GM23338 (cell line): Measurements from ENCODE around the gene NLRC5.

ENCODE experiments used
- EZH2 ChIP-seq: fragments of 200-600 bp; sonication (generic); IDR thresholded peaks from one replicate; pipeline ENCODE4 v1.8.0; 2017; ENCODE audit warnings: antibody characterized with exemption, mild to moderate bottlenecking, low read depth; ENCODE audit not compliant: unreplicated experiment
- REST ChIP-seq: IDR thresholded peaks from one replicate; pipeline ENCODE4 v1.6.1; 2018; ENCODE audit warnings: antibody characterized with exemption; ENCODE audit not compliant: unreplicated experiment
- TF ChIP-seq, protein P1 (sequence below), 2 experiments: fragments of 200-600 bp in 1 of 2; sonication (generic) in 1 of 2; conservative IDR thresholded peaks; 2 replicates each; pipeline versions ENCODE4 v1.5.1 to v1.6.1; 2016 to 2017; ENCODE audit warnings: antibody characterized with exemption in 2 of 2, low read depth in 2 of 2, mild to moderate bottlenecking in 2 of 2, moderate library complexity in 1 of 2

- no peak for TF ChIP-seq EZH2
- TF ChIP-seq, protein P1, sequence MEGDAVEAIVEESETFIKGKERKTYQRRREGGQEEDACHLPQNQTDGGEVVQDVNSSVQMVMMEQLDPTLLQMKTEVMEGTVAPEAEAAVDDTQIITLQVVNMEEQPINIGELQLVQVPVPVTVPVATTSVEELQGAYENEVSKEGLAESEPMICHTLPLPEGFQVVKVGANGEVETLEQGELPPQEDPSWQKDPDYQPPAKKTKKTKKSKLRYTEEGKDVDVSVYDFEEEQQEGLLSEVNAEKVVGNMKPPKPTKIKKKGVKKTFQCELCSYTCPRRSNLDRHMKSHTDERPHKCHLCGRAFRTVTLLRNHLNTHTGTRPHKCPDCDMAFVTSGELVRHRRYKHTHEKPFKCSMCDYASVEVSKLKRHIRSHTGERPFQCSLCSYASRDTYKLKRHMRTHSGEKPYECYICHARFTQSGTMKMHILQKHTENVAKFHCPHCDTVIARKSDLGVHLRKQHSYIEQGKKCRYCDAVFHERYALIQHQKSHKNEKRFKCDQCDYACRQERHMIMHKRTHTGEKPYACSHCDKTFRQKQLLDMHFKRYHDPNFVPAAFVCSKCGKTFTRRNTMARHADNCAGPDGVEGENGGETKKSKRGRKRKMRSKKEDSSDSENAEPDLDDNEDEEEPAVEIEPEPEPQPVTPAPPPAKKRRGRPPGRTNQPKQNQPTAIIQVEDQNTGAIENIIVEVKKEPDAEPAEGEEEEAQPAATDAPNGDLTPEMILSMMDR (conservative IDR thresholded peaks at IDR 0.05; ENCODE audit: low read depth in 2 of 2): no peak
- no peak for TF ChIP-seq REST
These were observed 81.1 kb downstream of the NLRC5 start for GRCh38 chr16:57070424-57070823.
